ENCODE measurements around the gene PES1. TPM values are rescaled to one million over a fixed set of nuclear protein-coding genes. Genes with fewer than 3 reads are reported as not detected.
A peak's percentile ranks its signal among the peaks of the same experiment; 100 is the strongest.

Gene PES1
- total and polyA plus RNA-seq, 2 of the 13 experiments (the other 11 are each of a cell fraction or from before 2014, with no cell fraction given), result 65.1 to 94.7 TPM

- H3K4me2 ChIP-seq (ENCODE audit: low read depth, low read length), result peak overlapping the region; percentile 56; the same call in 1 of the 2 replicates
- CTCF ChIA-PET (ENCODE audit: low intra/inter-chr PET ratio, low total read pairs), result no interaction called here
- DNase-seq (ENCODE audit: low spot score) (no peak), ATAC-seq (no peak), FAIRE-seq (no peak)
- 21% methylated on average over 4 of the region's 4 CpGs for WGBS (ENCODE audit: low lambda C conversion rate)
- in situ Hi-C loops (cut with HindIII; ENCODE audit: extremely low pct_ligation_motif_present, low pct_unique_long_range_greater_than_20kb), result no loop called here
- H3K79me2 ChIP-seq (ENCODE audit: insufficient read depth, low read length), result no peaks in the 10 kb centered on the region
- TF ChIP-seq, protein P1, sequence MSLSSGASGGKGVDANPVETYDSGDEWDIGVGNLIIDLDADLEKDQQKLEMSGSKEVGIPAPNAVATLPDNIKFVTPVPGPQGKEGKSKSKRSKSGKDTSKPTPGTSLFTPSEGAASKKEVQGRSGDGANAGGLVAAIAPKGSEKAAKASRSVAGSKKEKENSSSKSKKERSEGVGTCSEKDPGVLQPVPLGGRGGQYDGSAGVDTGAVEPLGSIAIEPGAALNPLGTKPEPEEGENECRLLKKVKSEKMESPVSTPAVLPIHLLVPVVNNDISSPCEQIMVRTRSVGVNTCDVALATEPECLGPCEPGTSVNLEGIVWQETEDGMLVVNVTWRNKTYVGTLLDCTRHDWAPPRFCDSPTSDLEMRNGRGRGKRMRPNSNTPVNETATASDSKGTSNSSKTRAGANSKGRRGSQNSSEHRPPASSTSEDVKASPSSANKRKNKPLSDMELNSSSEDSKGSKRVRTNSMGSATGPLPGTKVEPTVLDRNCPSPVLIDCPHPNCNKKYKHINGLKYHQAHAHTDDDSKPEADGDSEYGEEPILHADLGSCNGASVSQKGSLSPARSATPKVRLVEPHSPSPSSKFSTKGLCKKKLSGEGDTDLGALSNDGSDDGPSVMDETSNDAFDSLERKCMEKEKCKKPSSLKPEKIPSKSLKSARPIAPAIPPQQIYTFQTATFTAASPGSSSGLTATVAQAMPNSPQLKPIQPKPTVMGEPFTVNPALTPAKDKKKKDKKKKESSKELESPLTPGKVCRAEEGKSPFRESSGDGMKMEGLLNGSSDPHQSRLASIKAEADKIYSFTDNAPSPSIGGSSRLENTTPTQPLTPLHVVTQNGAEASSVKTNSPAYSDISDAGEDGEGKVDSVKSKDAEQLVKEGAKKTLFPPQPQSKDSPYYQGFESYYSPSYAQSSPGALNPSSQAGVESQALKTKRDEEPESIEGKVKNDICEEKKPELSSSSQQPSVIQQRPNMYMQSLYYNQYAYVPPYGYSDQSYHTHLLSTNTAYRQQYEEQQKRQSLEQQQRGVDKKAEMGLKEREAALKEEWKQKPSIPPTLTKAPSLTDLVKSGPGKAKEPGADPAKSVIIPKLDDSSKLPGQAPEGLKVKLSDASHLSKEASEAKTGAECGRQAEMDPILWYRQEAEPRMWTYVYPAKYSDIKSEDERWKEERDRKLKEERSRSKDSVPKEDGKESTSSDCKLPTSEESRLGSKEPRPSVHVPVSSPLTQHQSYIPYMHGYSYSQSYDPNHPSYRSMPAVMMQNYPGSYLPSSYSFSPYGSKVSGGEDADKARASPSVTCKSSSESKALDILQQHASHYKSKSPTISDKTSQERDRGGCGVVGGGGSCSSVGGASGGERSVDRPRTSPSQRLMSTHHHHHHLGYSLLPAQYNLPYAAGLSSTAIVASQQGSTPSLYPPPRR (CRISPR knock-in tag; IDR thresholded peaks at IDR 0.05; ENCODE audit: borderline replicate concordance), result no peak
- peak; percentile 39; the same call in 1 of the 2 replicates for TF ChIP-seq ZNF768 (CRISPR knock-in tag; IDR thresholded peaks at IDR 0.05)
- TF ChIP-seq MAZ (IDR thresholded peaks at IDR 0.05; ENCODE audit: borderline replicate concordance, low read depth, low read length), result no peak
- TF ChIP-seq MAZ (CRISPR knock-in tag; IDR thresholded peaks at IDR 0.05; ENCODE audit: low read depth), result no peak
- no peak for TF ChIP-seq RARA (CRISPR knock-in tag; IDR thresholded peaks at IDR 0.05)
- no peak for TF ChIP-seq BATF2 (CRISPR knock-in tag; IDR thresholded peaks at IDR 0.05)
- intact Hi-C loops (cut with micrococcal nuclease; ENCODE audit: unreplicated experiment), result no loop called here
- H2AFZ ChIP-seq (ENCODE audit: low read length), result no peak overlapping the region
- peaks cover 47% of the 10 kb centered on the region for H3K4me1 ChIP-seq (ENCODE audit: insufficient read depth, low read length)
- no peak overlapping the region for H3K9ac ChIP-seq (ENCODE audit: insufficient read depth, low read depth, low read length)
- H3K27me3 ChIP-seq (ENCODE audit: control insufficient read depth in 1 of 2, insufficient read depth in 2 of 2, low read length in 2 of 2), result no peaks in the 10 kb centered on the region
- H3K36me3 ChIP-seq (replicated peaks in 1 of 2; ENCODE audit: control insufficient read depth in 1 of 2, insufficient read depth in 2 of 2, low read length in 2 of 2), result no peaks in the 10 kb centered on the region
- no peak overlapping the region for H3K4me3 ChIP-seq (replicated peaks in 1 of 3; ENCODE audit: insufficient read depth in 1 of 3, low read depth in 2 of 3, low read length in 3 of 3)
- POLR2A ChIA-PET, result interaction anchor here (2.1 kb wide), 1 partner anchor 26 kb away, joined by 7 read pairs; the partner anchor contains the start of gene PES1
- no peak overlapping the region for H3K27ac ChIP-seq (ENCODE audit: extremely low read length, insufficient read depth, low read length)
- no peaks in the 10 kb centered on the region for H4K20me1 ChIP-seq (ENCODE audit: insufficient read depth, low read length)
- no TSS peak for BruUV-seq (replicated peaks)
- H3K9me3 ChIP-seq (ENCODE audit: low read length), result no peaks in the 10 kb centered on the region
These were observed 26.4 kb downstream of the PES1 start for GRCh38 chr22:30565341-30565740.

Measured in HepG2 (cell line).